Kidney epithelial cell (primary cell): ENCODE results near the gene ANKS1B. TPM values are rescaled to one million over a fixed set of nuclear protein-coding genes. Genes with fewer than 3 reads are reported as not detected.

ENCODE experiments used
- DNase-seq: peaks from one replicate; pipeline ENCODE4 v3.0.0-alpha.2; 2010; ENCODE audit warnings: low read depth
- H3K27me3 ChIP-seq: 2 replicates; pipeline ENCODE4 v1.6.0; 2011; ENCODE audit warnings: low read length; ENCODE audit not compliant: control insufficient read depth, insufficient read depth
- H3K36me3 ChIP-seq: 2 replicates; pipeline ENCODE4 v1.5.1; 2011; ENCODE audit warnings: low read length; ENCODE audit not compliant: control insufficient read depth, insufficient read depth
- H3K4me3 ChIP-seq: 2 replicates; pipeline ENCODE4 v1.5.1; 2011; ENCODE audit warnings: low read depth, mild to moderate bottlenecking, control low read depth, low read length
- total RNA-seq: library from RNA; depleted of rRNA; stranded (reverse); fragments of >200 nt; gene quantifications from 2 replicates; pipeline ENCODE4 v1.2.3, GENCODE V29; 2015
- TF ChIP-seq, protein P1 (sequence below): IDR thresholded peaks from 2 replicates; pipeline ENCODE4 v1.5.1; 2011; ENCODE audit warnings: mild to moderate bottlenecking, moderate library complexity, low read length, control low read depth, inconsistent platforms; ENCODE audit not compliant: insufficient read depth, poor library complexity, severe bottlenecking

The ANKS1B gene
- total RNA-seq, 1 donor from 2014 or later: 0.13 TPM

DNA sequence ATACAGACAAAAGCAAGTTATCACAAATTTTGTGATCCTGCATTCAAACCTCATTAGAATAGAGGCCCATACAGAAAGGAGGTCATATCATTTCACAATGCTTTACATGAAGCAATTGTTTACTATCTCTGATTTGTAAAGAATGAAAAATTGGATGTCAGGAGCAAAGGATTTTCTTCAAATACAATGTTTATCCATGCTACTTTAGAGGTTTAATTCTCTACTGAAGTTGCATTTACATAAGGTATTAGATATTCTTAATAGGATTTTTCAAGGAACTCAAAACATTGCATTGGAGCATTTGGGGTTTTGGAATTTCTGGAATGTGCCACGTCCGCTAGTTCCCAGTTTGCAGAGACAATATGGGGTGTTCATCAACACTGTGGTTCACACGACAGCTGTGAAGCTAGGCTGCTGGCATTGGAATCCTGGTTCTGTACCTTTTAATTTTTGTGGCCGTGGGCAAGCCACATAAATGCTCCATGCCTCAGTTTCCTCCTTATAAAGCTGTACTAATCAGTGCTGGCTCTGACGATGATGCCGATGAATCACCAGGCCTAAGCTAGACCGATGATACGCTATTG lies 1164.8 kb downstream of the ANKS1B start:
- DNase-seq: no peak
- TF ChIP-seq, protein P1, sequence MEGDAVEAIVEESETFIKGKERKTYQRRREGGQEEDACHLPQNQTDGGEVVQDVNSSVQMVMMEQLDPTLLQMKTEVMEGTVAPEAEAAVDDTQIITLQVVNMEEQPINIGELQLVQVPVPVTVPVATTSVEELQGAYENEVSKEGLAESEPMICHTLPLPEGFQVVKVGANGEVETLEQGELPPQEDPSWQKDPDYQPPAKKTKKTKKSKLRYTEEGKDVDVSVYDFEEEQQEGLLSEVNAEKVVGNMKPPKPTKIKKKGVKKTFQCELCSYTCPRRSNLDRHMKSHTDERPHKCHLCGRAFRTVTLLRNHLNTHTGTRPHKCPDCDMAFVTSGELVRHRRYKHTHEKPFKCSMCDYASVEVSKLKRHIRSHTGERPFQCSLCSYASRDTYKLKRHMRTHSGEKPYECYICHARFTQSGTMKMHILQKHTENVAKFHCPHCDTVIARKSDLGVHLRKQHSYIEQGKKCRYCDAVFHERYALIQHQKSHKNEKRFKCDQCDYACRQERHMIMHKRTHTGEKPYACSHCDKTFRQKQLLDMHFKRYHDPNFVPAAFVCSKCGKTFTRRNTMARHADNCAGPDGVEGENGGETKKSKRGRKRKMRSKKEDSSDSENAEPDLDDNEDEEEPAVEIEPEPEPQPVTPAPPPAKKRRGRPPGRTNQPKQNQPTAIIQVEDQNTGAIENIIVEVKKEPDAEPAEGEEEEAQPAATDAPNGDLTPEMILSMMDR: no peak
- Histone ChIP-seq H3K27me3 (no peaks in the 10 kb centered on the region), H3K4me3 (no peak overlapping the region), H3K36me3 (no peaks in the 10 kb centered on the region)

DNA sequence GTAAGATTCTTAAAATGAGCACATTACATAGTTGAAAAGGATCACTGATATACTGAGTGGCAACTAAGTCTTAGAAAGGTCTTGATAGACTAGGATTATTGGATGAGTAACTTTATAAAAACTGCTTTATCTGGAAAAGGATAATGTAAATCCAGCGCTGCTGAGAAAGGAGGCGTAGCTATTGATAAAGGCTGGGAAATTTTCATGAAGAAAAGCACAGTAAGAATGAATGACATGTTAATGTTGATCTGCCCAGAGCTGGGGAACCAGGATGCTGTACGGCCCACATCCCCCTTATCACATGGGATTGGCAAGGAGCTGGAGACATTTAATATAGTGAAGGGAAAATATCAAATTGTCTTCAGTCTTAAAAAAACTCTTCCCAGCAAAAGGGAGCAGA lies 1165.7 kb downstream of the ANKS1B start:
- Histone ChIP-seq H3K4me3 (no peak overlapping the region), H3K36me3 (no peaks in the 10 kb centered on the region), H3K27me3 (no peaks in the 10 kb centered on the region)
- DNase-seq: no peak
- TF ChIP-seq, protein P1: no peak

DNA sequence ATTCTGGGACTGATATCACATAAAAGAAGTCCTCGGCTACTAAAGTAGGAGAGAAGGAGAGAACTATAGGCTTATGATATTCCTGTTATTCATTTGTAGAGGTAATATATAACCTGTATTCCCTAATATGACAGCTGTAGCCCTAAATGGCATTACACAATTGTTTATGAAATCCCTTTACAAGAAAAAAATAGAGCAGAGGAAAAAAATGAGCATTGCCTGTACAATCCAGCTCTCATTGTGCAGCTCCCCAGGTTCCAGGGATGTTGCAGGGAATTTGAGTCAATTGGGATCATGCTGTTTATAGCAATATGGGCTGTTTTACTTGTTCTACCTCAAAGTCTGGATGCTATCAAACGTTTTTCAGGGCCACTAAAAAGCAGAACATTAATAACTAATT lies 1166.5 kb downstream of the ANKS1B start:
- no peak for DNase-seq
- no peaks in the 10 kb centered on the region for H3K36me3 ChIP-seq
- TF ChIP-seq, protein P1: no peak
- no peaks in the 10 kb centered on the region for H3K27me3 ChIP-seq
- H3K4me3 ChIP-seq: no peak overlapping the region

DNA sequence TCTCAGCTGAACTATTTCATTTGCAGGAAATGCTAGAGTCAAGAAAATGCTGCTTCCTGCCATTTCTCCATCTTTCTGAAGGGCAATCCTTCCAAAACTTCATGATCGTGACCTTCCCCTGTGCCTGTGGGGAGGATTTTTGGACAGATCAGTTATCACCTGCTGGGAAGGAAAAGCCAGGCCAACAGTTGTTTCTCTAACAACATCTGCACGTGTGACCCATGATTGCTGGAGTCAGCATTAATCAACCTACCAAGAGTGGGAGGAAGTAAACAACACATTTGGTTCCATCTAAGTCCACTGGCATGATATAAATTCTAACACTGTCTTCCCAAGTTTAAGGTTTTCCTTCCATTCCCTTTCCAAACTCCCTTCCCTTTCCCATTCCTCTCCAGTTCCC lies 1167.0 kb downstream of the ANKS1B start:
- no peaks in the 10 kb centered on the region for H3K27me3 ChIP-seq
- TF ChIP-seq, protein P1: no peak
- H3K36me3 ChIP-seq: no peaks in the 10 kb centered on the region
- H3K4me3 ChIP-seq: no peak overlapping the region
- DNase-seq: no peak

DNA sequence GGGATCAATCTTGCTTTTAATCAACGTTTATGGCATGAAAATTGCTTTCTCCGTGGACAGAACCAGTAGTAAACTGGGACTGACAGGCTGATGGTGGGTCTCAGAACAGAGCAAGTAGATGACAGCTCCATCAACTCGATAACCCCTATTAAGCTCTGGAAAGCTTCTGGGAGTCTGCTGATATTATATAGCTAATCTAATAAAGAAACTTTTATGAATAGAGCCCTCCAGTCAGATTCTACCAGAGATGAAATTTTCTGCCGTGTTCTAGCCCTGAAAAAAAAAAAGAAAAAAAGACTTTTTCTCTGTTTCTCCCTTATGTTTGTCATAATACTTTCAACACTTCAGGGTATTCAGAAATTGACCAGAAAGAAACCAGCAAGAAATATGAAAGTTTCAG lies 1168.0 kb downstream of the ANKS1B start:
- TF ChIP-seq, protein P1: no peak
- Histone ChIP-seq H3K27me3 (no peaks in the 10 kb centered on the region), H3K4me3 (no peak overlapping the region), H3K36me3 (no peaks in the 10 kb centered on the region)
- DNase-seq: no peak

DNA sequence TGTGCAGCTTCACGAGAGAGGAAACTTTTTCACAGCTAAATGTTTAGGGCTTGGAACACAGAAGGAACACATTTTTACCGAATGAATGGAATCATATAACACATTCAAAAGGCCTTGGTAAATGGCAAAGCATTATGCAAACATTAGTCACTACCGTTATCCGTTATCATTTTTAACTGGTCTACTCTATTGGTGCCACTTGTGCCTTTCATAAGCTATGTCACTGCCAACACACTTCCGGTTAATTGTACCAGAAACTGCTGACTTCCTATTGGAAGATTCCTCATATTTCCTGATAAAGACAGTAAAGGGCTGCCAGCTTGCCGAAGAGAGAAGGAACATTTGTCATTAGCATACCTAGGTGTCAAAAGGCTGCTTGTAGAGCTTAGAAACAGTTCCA lies 1170.5 kb downstream of the ANKS1B start:
- no peaks in the 10 kb centered on the region for H3K27me3 ChIP-seq
- TF ChIP-seq, protein P1: no peak
- H3K36me3 ChIP-seq: no peaks in the 10 kb centered on the region
- no peak for DNase-seq
- H3K4me3 ChIP-seq: no peak overlapping the region
